ENCODE data around the gene MPND.

- TF ChIP-seq, protein P1, sequence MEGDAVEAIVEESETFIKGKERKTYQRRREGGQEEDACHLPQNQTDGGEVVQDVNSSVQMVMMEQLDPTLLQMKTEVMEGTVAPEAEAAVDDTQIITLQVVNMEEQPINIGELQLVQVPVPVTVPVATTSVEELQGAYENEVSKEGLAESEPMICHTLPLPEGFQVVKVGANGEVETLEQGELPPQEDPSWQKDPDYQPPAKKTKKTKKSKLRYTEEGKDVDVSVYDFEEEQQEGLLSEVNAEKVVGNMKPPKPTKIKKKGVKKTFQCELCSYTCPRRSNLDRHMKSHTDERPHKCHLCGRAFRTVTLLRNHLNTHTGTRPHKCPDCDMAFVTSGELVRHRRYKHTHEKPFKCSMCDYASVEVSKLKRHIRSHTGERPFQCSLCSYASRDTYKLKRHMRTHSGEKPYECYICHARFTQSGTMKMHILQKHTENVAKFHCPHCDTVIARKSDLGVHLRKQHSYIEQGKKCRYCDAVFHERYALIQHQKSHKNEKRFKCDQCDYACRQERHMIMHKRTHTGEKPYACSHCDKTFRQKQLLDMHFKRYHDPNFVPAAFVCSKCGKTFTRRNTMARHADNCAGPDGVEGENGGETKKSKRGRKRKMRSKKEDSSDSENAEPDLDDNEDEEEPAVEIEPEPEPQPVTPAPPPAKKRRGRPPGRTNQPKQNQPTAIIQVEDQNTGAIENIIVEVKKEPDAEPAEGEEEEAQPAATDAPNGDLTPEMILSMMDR (IDR thresholded peaks at IDR 0.05): no peak
- TF ChIP-seq EP300 (IDR thresholded peaks at IDR 0.05) (no peak), POLR2A (IDR thresholded peaks at IDR 0.05) (no peak), POLR2AphosphoS5 (IDR thresholded peaks at IDR 0.05) (no peak)
These were observed 63.3 kb downstream of the MPND start for GRCh38 chr19:4406626-4407025.

Data from stomach (tissue), 4 donors.